T-helper 9 cell (primary cell): ENCODE results near the gene HGFAC.
"Not testable (repeated sequence)": the region's sequence is repeated elsewhere in the genome, so short reads cannot be mapped to it uniquely, and the experiment has no call there.

Source experiments
- DNase-seq: peaks from one replicate; pipeline ENCODE4 v3.0.0-alpha.2; 2020

Gene HGFAC

GRCh38 chr4:3444351-3445110 is 2.8 kb downstream of the HGFAC start:
- no peak for DNase-seq

- no peak for DNase-seq
Observed at GRCh38 chr4:3445111-3445820, 3.5 kb downstream of the HGFAC start.

- DNase-seq, result no peak
Observed at GRCh38 chr4:3445829-3446545, 4.2 kb downstream of the HGFAC start.

- DNase-seq, result no peak
Observed at GRCh38 chr4:3446631-3447320, 5.0 kb downstream of the HGFAC start.

- DNase-seq, result no peak
Observed at GRCh38 chr4:3447431-3448395, 5.9 kb downstream of the HGFAC start.

GRCh38 chr4:3449047-3449573 is 7.3 kb downstream of the HGFAC start:
- no peak for DNase-seq

- no peak for DNase-seq
Observed at GRCh38 chr4:3449574-3450534, 8.1 kb downstream of the HGFAC start.

GRCh38 chr4:3450643-3451042 is 8.9 kb downstream of the HGFAC start:
- no peak for DNase-seq

GRCh38 chr4:3451956-3452355 is 10.2 kb downstream of the HGFAC start:
- no peak for DNase-seq

GRCh38 chr4:3452376-3452775 is 10.6 kb downstream of the HGFAC start:
- no peak for DNase-seq

- DNase-seq, result not testable (repeated sequence)
Observed at GRCh38 chr4:3455596-3455995, 13.8 kb downstream of the HGFAC start.

GRCh38 chr4:3458371-3458770 is 16.6 kb downstream of the HGFAC start:
- no peak for DNase-seq

- not testable (repeated sequence) for DNase-seq
Observed at GRCh38 chr4:3459156-3459555, 17.4 kb downstream of the HGFAC start.

GRCh38 chr4:3460926-3461325 is 19.2 kb downstream of the HGFAC start:
- DNase-seq, result no peak

- no peak for DNase-seq
Observed at GRCh38 chr4:3461515-3462291, 19.9 kb downstream of the HGFAC start.

- no peak for DNase-seq
Observed at GRCh38 chr4:3462321-3462789, 20.6 kb downstream of the HGFAC start.

- no peak for DNase-seq
Observed at GRCh38 chr4:3462790-3463415, 21.1 kb downstream of the HGFAC start, which contains the start of gene DOK7. Gene DOK7, plus strand, starts transcription at chr4:3463306. Its CDS starts 70 bp downstream, at chr4:3463376.

- no peak for DNase-seq
Observed at GRCh38 chr4:3463556-3464348, 22.0 kb downstream of the HGFAC start.
